Measurements from ENCODE around the gene CSPG4.
"Not testable (repeated sequence)": the region's sequence is repeated elsewhere in the genome, so short reads cannot be mapped to it uniquely, and the experiment has no call there.

DNA sequence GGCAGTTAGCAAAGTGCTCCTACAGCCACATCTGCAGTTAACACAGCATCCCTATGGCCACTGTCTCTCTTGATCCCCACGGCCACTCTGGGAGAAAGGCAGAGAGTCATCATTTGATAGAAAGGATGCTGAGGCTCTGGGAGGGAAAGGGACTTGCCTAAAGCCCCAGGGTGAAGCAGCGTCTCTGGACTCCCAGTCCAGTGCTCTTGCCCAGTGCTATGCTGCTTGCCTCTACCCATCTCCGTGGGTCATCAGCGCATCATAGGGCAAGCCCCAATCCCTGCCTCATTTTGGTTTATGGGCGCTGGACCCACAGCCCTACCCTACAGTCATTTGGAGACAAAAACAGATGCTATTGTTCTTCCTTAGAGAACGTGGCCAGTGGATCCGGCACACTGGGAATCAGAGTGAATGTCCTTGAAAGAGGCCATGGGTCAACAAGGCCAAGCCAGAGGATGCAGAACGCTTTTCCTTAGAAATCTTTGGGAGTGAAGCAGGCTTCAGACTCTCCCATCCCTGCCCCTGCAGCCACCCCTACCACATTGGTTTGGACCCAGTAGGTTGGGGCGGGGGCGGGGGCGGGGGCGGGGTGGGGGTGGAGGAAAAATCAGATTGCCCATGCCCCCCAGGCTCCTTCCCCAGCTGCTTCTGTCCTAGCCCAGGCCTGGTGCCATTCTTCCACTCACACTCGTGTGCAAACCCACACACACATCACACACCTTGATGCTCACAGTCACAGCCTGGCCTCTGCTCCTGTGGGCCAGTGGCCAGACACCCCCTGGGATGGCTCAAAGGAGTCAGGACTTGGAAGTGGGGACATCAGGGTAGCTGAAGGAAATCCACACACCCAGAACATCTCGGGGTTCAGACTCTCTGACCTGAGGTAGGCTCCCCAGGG is 24.7 kb upstream of the CSPG4 start:
- not testable (repeated sequence) for TF ChIP-seq FOXM1 (IDR thresholded peaks at IDR 0.05; ENCODE audit: borderline replicate concordance); BHLHE40 (IDR thresholded peaks at IDR 0.05; ENCODE audit: borderline replicate concordance); FOXK2 (IDR thresholded peaks at IDR 0.05); LEF1 (IDR thresholded peaks at IDR 0.05; ENCODE audit: borderline replicate concordance); TARDBP (IDR thresholded peaks at IDR 0.05); CTBP1 (IDR thresholded peaks at IDR 0.05; ENCODE audit: borderline replicate concordance); FOXA1 (IDR thresholded peaks at IDR 0.05)

All from HEK293T (cell line).